GM19397 (cell line): ENCODE results near the gene CYP19A1.

Source experiments
- ATAC-seq: cut with Tn5 transposase; IDR thresholded peaks from one replicate; pipeline ENCODE4 v1.9.1; 2021; ENCODE audit warnings: mild to moderate bottlenecking, moderate library complexity; ENCODE audit not compliant: unreplicated experiment

The CYP19A1 gene

GRCh38 chr15:51338496-51338895, at the start of gene CYP19A1:
CYP19A1 (minus strand) TSS chr15:51338596; CDS start chr15:51242912, 95,684 bp downstream.
- ATAC-seq = no peak

GRCh38 chr15:51387699-51388041, 49.3 kb upstream of the CYP19A1 start:
- no peak for ATAC-seq

GRCh38 chr15:51386960-51387698, 48.7 kb upstream of the CYP19A1 start:
- ATAC-seq = no peak

- no peak for ATAC-seq
Measured at GRCh38 chr15:51386486-51386885, 48.1 kb upstream of the CYP19A1 start.

GRCh38 chr15:51386029-51386428, 47.6 kb upstream of the CYP19A1 start:
- ATAC-seq = no peak

- no peak for ATAC-seq
Measured at GRCh38 chr15:51382787-51383186, 44.4 kb upstream of the CYP19A1 start.

- peak; percentile 70 for ATAC-seq
Measured at GRCh38 chr15:51380999-51381806, 42.8 kb upstream of the CYP19A1 start.

GRCh38 chr15:51379390-51379789, 41.0 kb upstream of the CYP19A1 start:
- no peak for ATAC-seq

- no peak for ATAC-seq
Measured at GRCh38 chr15:51378406-51378805, 40.0 kb upstream of the CYP19A1 start.

- ATAC-seq = no peak
Measured at GRCh38 chr15:51377038-51377786, 38.8 kb upstream of the CYP19A1 start.

- no peak for ATAC-seq
Measured at GRCh38 chr15:51375966-51376640, 37.7 kb upstream of the CYP19A1 start.

- ATAC-seq = no peak
Measured at GRCh38 chr15:51374131-51374530, 35.7 kb upstream of the CYP19A1 start.

GRCh38 chr15:51371266-51371665, 32.9 kb upstream of the CYP19A1 start:
- no peak for ATAC-seq

- ATAC-seq = no peak
Measured at GRCh38 chr15:51369451-51369761, 31.0 kb upstream of the CYP19A1 start.

GRCh38 chr15:51368751-51369450, 30.5 kb upstream of the CYP19A1 start:
- no peak for ATAC-seq

GRCh38 chr15:51368307-51368706, 29.9 kb upstream of the CYP19A1 start:
- no peak for ATAC-seq

GRCh38 chr15:51367322-51367976, 29.1 kb upstream of the CYP19A1 start:
- ATAC-seq = no peak

- ATAC-seq = no peak
Measured at GRCh38 chr15:51366920-51367319, 28.5 kb upstream of the CYP19A1 start.

- ATAC-seq = no peak
Measured at GRCh38 chr15:51366071-51366470, 27.7 kb upstream of the CYP19A1 start.

- ATAC-seq = no peak
Measured at GRCh38 chr15:51365417-51365816, 27.0 kb upstream of the CYP19A1 start.
